GM19099 (cell line): Measurements from ENCODE around the gene SMC5.

Experiments used
- POLR2A ChIP-seq: IDR thresholded peaks from 3 replicates; pipeline ENCODE4 v1.6.1; 2011; ENCODE audit warnings: low read depth; ENCODE audit not compliant: insufficient read length; ENCODE audit errors: extremely low read depth

SMC5 gene

DNA sequence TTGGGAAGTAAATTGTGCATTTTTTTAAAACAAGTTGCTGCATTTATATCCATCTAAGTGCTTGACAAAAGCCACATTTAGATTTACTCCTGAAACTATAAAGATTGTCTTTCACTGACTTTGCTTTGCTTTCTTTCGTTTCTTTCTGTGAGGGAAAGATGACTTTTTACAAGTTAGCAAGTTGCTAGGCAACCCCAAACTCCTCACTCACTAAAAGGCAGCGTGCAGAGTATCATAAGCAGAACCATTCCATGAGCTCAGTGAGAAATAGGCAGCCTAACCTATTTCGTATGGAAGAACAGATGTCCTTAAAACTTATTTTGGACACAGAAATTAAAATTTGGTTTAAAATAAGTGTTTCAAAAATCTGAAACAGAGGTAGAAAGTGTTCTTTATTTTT, 126.6 kb downstream of the SMC5 start:
- no peak for TF ChIP-seq POLR2A

DNA sequence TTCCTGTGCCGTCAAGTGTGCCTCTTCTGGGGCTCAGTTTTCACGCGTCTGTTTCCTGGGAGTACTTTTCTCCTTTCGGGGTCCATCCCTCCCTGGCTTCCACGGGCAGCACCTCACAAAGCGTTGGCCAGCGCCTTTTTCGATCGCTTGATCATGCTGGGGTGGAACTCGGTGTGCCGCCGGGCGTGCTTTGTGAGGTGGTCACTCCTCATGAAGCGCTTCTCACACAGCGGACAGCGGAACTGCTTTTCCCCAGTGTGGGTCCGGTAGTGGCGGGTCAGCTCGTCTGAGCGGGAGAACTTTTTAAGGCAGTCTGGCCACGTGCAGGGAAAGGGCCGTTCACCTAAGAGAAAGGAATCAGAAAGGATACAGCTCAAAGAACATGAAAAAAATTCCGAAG, 128.9 kb downstream of the SMC5 start:
- no peak for TF ChIP-seq POLR2A

DNA sequence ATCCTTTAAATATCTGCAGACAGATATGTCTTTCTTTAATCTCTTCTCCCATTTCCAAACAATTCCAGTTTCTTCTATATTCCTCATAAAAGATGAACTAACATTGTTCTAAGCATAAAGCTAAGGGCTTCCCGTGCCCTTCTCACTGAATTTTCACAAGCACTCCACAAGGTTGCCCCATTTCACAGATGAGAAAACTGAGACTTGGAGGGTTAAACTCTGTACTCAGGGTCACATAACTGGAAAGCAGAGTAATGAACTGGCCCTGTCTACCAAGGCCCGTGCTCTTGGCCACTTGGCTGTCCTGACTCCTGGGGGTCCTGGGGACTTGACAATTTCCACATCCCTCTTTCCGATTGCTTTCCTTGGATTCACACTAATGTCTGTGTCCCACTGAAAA, 130.4 kb downstream of the SMC5 start:
- no peak for TF ChIP-seq POLR2A

DNA sequence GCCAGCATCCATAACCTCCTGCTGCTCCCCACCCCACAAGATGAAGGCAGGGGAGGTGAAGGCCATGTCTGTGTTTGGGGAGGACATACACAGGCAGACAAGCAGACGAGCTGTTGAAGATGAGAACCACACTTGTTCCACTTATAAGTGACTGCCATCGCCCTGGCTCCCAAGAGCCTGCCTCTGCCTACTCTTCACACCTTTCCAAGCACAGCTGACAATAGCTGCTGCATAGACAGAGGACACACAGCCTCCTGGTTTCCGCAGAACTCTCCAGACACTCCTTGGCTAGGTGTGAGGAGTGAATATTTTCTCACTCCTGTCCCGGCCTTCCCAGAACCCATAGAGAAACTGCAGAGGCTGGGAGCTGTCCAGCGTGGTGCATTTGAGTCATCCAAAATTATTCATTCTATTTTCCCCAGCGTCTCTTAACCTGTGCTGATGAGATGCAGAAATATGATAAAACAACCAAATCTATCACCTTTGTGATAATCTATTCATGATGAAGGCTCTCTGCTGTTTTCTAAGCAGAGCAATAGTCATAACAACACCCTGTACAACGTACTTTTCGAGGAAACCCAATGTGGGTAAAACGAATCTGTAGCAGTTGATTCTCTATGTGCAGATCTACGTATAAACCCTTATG, 131.0 kb downstream of the SMC5 start:
- TF ChIP-seq POLR2A = no peak

DNA sequence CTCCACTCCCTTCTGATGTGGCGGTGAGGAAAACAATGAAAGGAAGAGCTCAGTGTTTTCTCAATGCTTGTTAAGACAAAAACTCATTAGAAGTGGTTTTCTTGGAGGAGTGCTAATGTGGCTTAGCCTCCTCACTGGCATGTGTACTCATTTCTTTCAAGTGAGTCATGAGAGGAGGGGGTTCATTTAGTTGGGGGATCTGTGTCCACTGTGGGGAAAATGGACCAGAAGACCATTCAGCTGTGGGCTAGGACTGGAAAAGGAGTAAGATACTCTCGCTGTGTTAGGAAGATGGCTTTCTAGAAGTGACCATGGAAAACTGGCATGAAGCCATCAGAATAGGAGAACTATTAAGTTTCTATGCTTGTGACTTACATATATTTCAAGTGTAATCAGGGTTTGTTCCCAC, 132.2 kb downstream of the SMC5 start:
- TF ChIP-seq POLR2A = no peak

DNA sequence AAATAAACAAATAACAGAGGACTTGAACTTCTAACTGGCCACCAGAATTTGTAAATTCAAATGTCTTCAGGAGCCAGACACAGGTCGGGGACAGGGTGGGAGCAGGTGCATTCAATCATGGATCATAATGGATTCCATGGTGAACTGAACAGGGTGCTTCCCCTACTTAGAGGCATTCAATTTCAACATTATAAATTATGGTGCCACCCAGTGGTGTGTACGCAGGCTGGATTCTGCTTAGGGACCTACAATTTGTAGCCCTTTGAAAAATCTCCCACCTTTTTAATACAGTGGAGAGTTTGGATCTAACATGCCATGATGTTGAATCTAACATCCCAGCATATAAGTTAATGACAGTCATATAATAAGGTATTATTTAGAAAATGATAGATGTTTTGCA, 133.4 kb downstream of the SMC5 start:
- TF ChIP-seq POLR2A = no peak

DNA sequence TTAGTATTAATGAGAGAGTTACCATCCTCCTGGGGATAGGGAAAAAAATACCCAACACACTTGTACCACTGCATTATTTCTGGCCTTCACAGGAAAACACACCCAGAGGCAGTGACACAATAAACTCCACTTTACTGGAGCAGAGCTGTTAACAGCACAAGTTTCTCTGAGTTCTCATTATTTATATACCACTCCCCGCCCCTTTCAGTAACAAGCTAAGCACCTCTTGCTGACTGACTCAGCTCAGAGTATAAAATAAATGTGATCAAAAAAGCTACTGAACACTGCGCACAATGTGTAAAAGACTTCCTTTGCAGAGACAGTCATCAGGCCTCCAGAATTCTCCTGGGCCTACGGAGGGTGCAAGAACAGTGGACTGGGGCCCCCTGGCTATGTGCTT, 134.1 kb downstream of the SMC5 start:
- no peak for TF ChIP-seq POLR2A

DNA sequence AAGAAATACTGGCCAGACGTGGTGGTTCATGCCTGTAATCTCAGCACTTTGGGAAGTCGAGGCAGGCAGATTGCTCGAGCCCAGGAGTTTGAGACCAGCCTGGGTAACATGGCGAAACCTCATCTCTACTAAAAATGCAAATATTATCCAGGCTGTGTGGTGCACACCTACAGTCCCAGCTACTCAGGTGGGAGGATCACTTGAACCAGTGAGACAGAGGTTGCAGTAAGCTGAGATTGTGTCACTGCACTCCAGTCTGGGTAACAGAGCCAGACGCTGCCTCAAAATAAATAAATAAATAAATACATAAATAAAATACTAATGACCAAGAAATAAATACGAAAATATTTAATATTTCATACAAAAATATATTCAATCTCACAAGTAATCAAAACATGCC, 136.9 kb downstream of the SMC5 start:
- no peak for TF ChIP-seq POLR2A

DNA sequence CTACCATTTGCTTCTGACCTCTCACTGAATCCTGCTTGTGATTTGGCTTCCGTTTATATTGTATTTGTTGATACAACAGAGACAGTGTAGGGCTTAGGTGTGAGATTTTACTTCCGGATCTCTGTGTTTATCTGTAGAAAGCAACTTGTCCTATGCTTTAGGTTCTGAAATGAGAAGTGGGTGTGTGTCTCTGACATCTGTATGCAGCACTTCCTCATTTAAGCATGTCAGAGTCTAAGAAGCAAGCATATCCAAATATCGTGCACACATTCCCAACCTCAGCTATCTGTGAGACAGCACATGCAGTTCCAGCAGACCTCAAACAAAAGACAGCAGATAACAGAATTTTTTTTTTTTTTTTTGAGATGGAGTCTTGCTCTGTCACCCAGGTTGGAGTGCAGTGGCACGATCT, 139.4 kb downstream of the SMC5 start:
- no peak for TF ChIP-seq POLR2A

DNA sequence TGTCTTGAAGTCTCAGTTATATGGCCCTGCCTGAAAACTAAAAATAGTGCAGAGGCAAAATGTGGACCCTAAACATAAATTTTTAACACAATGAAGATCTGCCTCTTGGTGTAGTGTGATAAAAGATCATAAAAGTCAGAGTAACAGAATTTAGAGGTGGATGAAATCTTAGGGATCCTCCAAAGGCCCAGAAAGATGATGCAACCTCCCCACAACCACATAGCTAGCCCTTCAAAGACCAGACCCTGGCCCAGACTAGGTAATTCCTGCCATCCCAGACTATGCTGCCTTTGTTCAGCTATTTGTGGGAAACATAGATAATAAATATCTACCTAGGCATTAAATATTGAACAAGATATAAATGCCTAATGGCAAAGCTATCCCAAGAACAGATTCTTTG, 140.4 kb downstream of the SMC5 start:
- TF ChIP-seq POLR2A = no peak

DNA sequence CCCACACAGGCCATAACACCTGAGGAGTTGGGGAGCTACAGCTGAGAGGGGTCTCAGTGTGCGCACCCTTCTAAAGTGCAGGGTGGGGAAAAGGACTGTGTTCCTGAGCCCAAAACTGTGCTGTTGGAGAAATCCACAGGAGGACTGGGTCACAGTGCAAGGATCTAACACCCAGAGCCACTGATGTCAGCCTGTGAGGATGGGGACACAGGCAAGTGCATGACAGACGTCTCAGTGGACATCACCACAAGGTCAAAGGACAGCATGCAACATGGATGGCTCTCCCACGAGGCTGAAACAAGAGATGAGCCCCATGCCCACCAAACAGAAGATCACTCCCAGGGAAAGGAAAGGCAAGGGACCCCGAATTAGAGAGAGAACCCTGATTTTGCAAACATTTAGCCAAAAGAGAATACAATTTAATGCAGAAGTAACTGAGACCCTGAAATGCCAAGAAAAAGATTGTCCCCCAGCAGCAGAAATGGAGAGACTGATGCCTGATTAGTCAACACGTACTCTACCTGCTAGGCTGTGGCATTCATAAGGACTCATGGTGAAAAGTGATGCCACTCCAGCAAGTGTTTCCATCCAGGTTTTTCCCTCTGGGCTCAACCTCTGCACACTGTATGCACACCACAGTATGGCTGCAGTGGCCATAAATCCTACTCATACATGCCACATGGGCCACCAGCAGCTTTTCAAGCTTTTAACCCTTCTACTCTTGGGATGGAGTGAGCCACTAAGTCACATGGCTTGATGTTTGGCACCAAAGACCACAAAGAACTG, 141.5 kb downstream of the SMC5 start:
- no peak for TF ChIP-seq POLR2A

DNA sequence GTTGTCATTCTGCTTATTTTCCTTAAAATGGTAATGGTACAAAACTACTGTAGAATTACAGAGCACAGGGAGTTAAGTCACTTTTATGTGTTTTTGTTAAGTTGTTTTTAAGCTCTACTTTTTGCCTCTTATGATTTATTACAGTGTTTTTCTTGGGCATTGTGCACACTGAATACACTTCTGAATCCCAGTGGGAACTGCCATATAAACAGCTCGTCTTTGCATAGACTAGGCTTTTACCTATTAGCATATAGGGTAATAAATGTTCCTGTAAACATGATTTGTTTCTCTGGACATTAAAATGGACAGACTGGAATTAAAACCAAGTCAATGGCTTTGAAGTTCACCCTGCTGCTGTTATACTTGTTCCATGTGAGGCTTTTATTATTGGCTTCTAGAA, 143.4 kb downstream of the SMC5 start:
- TF ChIP-seq POLR2A = no peak

DNA sequence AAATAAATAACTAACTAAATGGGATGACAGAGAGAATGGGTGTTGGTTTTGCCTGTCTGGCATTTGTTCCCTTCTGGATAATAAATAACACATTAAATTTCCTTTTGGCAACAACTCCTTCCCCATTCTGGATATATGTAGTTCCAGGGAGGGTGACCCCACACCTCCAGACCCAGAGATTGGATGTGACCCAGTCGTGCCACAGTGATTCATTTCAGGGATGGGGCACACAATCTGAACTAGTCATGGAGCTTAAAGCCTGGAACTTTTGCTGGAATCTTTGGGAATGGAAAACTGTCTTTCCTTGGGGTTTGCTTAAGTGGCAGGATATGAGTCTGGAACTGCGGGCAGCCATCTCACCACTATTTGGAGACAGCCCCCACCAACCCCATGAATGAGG, 144.4 kb downstream of the SMC5 start:
- no peak for TF ChIP-seq POLR2A

DNA sequence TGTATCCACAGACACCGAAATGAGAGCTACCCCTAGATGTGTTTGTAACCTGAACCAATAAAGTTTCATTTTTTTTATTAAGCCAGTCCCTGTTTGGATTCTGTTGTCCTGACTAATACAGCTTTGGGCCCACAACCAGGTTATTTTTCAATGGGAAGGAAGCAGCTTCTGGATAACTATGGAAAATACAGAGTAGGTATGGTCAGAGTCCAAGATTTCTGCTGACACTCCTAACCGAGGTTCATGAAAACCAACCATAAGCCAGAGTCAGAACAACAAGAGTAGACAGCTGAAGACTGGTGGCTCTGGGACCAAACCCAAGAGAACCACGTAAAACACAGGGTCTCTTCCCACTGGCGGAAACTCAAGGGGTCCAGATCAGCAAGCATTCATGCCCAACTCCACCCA, 144.8 kb downstream of the SMC5 start:
- no peak for TF ChIP-seq POLR2A

DNA sequence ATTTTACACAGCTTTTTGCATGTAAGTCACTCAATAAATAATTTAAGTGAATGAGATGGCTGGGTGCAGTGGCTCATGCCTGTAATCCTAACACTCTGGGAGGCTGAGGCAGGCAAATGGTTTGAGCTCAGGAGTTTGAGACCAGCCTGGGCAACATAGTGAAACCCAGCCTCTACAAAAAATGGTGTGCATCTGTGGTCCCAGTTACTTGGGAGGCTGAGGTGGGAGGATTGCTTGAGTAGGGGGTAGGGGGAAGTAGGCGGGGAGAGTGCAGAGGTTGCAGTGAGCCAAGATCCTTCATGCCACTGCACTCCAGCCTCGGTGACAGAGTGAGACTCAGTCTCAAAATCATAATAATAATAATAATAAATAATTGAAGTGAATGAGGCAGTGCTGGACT, 145.5 kb downstream of the SMC5 start:
- TF ChIP-seq POLR2A = no peak
